ENCODE data around the gene TNP1.

DNA sequence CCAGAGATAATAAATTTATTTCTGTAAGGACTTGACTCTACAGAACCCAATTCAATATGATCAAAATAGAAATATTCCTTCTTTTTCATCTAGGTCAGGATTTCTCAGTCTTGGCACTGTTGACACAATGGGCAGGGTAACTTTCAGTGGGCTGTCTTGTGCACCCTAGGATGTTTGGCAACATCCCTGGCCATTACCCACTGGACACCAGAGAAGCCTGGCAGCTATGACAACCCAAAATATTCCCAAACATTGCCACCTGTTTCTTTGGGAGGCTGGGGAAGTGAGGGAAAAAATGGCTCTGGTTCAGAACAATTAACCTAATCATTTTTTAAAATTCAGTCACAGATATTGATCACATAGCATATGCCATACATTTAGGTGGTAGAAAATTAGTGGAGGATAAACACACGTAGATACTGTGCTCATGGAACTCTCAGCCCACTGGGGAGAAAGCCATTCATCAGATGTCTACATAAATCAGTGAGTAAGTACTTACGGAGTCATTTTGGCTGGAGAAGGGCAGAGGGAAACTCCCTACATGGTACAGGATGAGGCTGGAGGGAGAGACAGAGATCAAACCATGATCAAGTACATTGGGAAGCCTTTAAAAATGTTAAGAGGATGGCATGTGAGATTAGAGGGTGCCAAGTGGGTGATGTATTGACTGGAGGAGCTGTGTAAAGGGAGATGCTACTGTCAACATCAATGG, 718 bp upstream of the TNP1 start:
- TF ChIP-seq CTCF (IDR thresholded peaks at IDR 0.05) (no peak), POLR2A (IDR thresholded peaks at IDR 0.05) (no peak)
